K562 (cell line): ENCODE measurements around the gene MRM3.

Experiments
- ETS1 ChIP-seq: conservative IDR thresholded peaks from 2 replicates; pipeline ENCODE4 v1.6.1; 2011; ENCODE audit warnings: low read depth, mild to moderate bottlenecking, low read length; ENCODE audit not compliant: control insufficient read depth
- MAX ChIP-seq: sonication (generic); formaldehyde crosslinking; IDR thresholded peaks from 2 replicates; pipeline ENCODE4 v1.9.0; 2022; ENCODE audit warnings: mild to moderate bottlenecking, missing genetic modification reagents
- MEF2A ChIP-seq: IDR thresholded peaks from 2 replicates; pipeline ENCODE4 v1.6.1; 2011; ENCODE audit warnings: low read depth, mild to moderate bottlenecking, low read length, moderate library complexity; ENCODE audit not compliant: control insufficient read depth
- POLR2AphosphoS5 ChIP-seq: IDR thresholded peaks from 2 replicates; pipeline ENCODE4 v1.6.1; 2011; ENCODE audit warnings: mild to moderate bottlenecking, low read depth, low read length, moderate library complexity; ENCODE audit not compliant: control insufficient read depth, insufficient read depth
- TF ChIP-seq, protein P1 (sequence below), 3 experiments: IDR thresholded peaks in 2 of 3; conservative IDR thresholded peaks in 1 of 3; 2 replicates each; pipeline ENCODE4 v1.5.1; 2011 to 2012; ENCODE audit warnings: low read length in 3 of 3, mild to moderate bottlenecking in 3 of 3, control low read depth in 2 of 3, improper control_type of control experiment in 1 of 3, inconsistent platforms in 1 of 3, low read depth in 1 of 3, mixed read lengths in 1 of 3, moderate library complexity in 1 of 3; ENCODE audit not compliant: insufficient read depth in 2 of 3
- TF ChIP-seq, protein P2 (sequence below): fragments of 450-650 bp; IDR thresholded peaks from 2 replicates; pipeline ENCODE4 v1.6.1; 2016; ENCODE audit warnings: borderline replicate concordance
- TF ChIP-seq, protein P3 (sequence below): fragments of 450-650 bp; IDR thresholded peaks from 2 replicates; pipeline ENCODE4 v1.6.1; 2016

DNA sequence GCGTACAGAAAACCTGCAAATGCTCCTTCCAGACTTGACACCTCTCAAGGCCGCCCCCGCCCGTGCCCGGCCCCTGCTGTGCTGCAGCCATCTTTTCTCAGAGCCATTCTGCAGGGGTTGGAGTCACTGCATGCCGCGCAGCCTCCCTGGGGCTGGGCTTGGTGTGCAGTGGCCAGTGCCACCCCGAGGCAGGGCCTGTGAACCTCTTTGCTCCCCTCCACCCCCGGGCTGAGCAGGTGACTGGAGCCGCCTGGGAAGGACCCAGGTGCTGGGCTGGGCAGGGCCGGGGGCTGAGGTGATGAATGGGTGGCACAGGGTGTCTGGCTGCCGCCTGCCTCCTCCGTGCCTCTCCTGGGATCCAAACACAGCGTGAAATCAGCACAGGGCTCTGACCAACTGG, 20.3 kb downstream of the MRM3 start:
- TF ChIP-seq MAX (CRISPR knock-in tag) = no peak
- TF ChIP-seq, protein P1, sequence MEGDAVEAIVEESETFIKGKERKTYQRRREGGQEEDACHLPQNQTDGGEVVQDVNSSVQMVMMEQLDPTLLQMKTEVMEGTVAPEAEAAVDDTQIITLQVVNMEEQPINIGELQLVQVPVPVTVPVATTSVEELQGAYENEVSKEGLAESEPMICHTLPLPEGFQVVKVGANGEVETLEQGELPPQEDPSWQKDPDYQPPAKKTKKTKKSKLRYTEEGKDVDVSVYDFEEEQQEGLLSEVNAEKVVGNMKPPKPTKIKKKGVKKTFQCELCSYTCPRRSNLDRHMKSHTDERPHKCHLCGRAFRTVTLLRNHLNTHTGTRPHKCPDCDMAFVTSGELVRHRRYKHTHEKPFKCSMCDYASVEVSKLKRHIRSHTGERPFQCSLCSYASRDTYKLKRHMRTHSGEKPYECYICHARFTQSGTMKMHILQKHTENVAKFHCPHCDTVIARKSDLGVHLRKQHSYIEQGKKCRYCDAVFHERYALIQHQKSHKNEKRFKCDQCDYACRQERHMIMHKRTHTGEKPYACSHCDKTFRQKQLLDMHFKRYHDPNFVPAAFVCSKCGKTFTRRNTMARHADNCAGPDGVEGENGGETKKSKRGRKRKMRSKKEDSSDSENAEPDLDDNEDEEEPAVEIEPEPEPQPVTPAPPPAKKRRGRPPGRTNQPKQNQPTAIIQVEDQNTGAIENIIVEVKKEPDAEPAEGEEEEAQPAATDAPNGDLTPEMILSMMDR (IDR thresholded peaks at IDR 0.05 in 2 of 3, conservative IDR thresholded peaks at IDR 0.05 in 1 of 3; ENCODE audit: insufficient read depth in 2 of 3, low read depth in 1 of 3, low read length in 3 of 3) = no peak
- no peak for TF ChIP-seq POLR2AphosphoS5
- TF ChIP-seq, protein P2, sequence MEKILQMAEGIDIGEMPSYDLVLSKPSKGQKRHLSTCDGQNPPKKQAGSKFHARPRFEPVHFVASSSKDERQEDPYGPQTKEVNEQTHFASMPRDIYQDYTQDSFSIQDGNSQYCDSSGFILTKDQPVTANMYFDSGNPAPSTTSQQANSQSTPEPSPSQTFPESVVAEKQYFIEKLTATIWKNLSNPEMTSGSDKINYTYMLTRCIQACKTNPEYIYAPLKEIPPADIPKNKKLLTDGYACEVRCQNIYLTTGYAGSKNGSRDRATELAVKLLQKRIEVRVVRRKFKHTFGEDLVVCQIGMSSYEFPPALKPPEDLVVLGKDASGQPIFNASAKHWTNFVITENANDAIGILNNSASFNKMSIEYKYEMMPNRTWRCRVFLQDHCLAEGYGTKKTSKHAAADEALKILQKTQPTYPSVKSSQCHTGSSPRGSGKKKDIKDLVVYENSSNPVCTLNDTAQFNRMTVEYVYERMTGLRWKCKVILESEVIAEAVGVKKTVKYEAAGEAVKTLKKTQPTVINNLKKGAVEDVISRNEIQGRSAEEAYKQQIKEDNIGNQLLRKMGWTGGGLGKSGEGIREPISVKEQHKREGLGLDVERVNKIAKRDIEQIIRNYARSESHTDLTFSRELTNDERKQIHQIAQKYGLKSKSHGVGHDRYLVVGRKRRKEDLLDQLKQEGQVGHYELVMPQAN = no peak
- TF ChIP-seq ETS1 = no peak
- TF ChIP-seq MEF2A = no peak
- TF ChIP-seq, protein P3, sequence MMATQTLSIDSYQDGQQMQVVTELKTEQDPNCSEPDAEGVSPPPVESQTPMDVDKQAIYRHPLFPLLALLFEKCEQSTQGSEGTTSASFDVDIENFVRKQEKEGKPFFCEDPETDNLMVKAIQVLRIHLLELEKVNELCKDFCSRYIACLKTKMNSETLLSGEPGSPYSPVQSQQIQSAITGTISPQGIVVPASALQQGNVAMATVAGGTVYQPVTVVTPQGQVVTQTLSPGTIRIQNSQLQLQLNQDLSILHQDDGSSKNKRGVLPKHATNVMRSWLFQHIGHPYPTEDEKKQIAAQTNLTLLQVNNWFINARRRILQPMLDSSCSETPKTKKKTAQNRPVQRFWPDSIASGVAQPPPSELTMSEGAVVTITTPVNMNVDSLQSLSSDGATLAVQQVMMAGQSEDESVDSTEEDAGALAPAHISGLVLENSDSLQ = no peak
